Measurements from ENCODE around the gene DNASE1.
"Not testable (repeated sequence)": the region's sequence is repeated elsewhere in the genome, so short reads cannot be mapped to it uniquely, and the experiment has no call there.

DNASE1 gene, protein sequence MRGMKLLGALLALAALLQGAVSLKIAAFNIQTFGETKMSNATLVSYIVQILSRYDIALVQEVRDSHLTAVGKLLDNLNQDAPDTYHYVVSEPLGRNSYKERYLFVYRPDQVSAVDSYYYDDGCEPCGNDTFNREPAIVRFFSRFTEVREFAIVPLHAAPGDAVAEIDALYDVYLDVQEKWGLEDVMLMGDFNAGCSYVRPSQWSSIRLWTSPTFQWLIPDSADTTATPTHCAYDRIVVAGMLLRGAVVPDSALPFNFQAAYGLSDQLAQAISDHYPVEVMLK

DNA sequence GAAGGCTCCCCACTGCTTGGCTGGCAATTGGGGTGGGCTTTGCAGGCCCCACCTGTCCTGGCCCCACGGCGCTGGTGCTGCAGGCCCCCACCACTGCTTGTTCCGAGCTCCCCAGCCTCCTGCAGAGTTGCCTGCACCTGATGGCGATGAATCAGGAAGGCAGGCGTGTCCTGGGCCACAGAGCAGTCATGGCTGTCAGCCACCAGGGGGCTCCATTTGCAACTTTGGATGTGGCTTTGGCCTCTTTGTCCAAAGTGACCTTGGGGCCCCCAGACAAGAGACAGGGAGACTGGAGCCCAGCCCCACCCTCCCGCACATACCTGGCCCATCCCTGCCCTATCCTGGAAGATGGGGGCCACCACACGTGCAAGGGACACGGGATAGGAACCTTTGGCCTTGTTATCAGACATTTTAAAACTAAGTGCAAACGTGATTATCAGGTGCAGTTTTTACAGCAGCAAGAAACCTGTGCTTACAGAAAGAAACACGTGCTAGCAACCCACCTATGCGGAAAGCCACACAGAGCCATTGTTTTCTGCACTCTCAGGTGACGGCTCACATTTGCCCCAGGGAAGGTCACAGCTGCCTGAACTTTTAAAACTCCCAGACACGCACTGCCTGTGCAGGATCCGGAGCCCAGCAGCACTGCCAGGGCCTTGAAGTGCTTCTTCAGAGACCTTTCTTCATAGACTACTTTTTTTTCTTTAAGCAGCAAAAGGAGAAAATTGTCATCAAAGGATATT lies at the start of gene DNASE1:
DNASE1 (plus strand) TSS at position 443 of the 743 bp plus-strand sequence. CDS start 683 bp downstream, outside the sequence.
- DNase-seq (ENCODE audit: low spot score) = peak; percentile 71

DNA sequence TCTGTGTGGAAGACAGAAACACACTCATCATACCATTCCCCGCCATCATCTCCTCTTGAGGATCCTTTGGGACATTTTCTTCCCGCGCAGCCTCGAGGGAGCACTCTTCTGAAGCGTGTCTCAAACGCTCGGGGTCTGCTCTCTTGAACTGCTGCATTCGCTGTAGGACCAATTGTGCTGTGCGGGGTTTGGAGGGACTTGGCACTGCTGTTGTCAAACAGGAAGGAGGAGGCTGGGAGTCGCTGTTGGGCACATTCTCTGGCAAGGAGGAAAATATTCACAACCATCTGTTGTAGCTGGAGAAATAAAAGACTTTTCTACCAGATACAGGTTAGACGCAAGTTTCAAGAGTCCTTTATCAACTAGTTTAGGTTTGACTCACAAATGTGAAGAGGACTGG lies 48.0 kb upstream of the DNASE1 start:
- no peak for DNase-seq (ENCODE audit: low spot score)

DNA sequence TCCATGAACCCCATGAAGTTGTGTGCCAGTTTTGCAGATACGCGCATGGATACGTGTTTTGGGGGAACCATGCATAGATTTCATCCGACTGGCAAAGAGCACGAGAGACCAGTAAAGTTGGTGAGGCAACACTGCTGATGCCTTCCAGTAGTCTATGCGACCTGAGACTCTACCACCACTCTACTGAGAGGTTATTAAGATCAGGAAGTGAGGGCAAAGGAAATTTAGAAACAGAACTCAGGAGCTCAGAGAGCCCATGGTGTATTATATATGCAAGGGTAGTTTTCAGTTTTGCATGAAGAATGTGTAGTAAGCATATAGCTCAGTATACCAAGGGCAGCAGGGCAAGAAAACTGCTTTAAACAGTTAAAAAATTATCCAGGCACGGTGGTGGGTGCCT lies 47.3 kb upstream of the DNASE1 start:
- DNase-seq (ENCODE audit: low spot score) = no peak

DNA sequence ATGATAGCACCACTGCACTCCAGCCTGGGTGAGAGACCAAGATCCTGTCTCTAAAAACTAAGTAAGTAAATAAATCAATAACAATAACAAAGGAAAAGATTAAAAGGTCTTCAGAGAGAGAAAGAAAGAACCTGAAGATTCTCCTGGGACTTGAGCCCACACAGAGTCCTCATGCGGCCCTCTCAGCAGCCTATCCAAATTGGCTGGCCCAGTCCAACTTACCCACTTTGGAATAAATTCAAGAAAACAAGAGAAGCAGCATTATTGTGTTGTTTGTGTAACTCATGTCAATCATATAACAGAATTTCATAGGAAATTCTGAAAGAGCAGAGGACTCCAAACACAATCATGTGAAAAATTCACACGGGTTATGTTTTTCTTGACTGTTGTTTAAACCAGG lies 46.9 kb upstream of the DNASE1 start:
- no peak for DNase-seq (ENCODE audit: low spot score)

DNA sequence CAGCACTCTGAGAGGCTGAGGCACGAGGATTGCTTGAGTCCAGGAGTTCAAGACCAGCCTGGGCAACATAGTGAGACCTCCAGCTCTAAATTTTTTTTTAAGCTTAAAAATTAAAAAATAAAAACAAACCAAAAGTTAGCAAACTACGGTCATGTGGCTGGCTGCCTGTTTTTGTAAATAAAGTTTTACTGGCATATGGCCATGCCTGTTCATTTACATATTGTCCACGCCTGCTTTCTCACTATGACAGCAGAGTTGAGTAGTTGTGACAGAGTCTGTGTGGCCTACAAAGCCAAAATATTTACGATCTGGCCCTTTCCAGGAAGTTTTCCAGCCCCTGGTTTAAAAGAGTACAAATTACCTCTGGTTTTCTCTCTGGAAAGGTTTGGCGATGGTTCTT lies 46.4 kb upstream of the DNASE1 start:
- DNase-seq (ENCODE audit: low spot score) = no peak

DNA sequence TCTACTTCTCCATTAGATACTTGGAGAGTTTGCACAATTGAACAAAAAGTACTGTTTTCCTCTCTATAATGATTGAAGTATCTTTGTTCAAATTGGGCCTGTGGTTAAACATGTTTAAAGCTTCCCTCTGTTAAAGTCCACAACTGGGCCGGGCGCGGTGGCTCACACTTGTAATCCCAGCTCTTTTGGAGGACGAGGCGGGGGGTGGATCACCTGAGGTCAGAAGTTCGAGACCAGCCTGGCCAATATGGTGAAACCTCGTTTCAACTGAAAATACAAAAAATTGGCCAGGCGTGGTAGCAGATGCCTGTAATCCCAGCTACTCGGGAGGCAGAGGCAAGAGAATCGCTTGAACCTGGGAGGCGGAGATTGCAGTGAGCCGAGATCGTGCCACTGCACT lies 45.5 kb upstream of the DNASE1 start:
- DNase-seq (ENCODE audit: low spot score) = not testable (repeated sequence)

DNA sequence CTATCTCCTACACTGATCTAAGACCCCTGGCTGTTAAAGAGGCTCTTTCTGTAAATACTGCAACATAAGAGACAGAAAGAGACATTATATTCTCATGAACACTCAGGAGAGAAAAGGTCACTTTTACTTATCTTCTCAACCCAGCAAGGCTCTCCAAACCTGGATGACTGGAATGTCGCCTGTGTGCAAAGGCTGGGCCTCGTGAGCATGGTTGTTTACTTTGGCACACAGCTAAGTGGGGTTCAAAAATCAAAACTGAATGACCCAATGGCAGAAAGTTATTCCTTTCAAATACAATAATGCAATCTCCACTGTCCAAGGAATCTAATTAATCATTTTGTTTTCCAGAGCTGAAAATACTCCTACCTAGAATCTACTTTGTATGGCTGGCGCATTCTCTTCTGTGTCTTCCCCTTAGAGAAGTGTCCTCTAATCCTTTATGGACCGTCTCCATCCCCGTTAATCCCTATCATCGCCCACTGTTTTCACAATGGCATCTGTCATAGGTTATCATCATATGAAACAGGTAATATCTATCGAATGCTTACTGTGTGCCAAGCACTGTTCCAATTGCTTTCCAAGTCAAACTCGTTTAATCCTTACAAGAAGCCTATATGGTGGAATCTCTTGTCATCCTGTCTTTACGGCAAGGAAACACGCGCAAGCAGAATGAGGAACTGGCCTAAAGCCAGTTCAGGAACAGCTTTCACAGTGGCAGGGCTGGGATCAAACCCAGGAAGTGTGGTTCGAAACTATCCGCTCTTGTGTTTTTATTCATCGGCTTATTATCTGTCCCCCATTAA lies 44.4 kb upstream of the DNASE1 start:
- DNase-seq (ENCODE audit: low spot score) = no peak

DNA sequence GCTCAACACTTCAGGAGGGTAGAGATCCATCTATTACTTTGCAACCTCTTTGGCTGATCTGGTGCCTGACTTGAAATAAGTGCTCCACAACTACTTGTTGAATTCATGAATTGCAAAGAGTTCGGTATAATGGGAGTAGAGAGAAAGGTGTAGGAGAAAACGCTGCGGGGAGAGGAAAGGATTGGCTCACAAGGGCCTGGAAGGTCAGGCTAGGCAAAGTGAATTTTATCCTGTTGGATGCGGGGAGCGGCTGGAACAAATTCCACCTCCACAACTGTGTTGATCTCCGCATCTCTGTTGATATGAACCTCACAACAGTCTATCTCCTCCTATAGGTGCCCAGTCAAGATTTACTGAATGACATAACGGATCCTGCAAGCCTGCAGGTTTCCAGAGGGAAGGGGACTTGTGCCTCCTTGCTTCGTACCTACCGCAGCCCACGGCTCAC lies 43.8 kb upstream of the DNASE1 start:
- DNase-seq (ENCODE audit: low spot score) = no peak

DNA sequence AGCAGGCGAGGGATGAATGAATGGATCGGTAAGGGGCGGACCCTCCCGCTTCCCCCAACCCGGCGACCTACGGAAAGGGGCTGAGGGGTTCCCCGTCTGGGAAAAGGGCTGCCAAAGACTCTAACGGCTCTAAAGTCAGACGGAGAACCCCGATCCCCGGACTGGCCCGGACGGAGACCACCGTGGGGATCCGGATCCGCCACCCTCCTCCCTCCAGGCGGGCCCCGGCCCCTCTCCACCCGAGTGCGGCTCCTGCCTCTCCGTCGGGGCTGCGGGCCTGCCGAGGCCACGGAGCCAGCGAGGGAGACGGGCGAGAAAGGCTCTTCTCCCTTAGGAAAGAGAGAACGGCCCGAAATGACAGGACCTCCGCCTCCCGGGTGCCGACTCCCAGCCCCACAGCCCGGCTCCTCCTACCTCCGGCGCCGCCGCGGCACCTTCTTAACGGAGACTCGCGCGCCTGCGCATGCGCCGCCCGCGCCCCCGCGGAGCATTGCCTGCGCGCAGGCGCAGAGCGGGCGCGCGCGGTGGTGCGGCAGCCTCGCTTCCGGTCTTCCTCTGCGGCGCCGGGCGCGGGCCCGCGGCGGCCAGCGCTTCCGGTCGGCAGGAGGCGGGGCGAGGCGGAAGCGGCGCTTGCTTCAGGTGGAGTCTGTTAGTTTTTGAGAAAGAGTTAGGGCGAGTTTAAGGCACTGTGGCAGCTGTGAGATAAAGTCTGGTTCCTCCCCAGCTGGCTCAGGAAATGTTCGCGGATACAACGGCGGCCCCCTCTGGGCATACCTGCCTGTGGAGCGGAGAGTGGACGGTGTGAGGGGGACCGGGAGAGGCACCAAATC lies 43.1 kb upstream of the DNASE1 start, which contains the start of gene SLX4:
SLX4 (minus strand) TSS at position 461 of the 830 bp plus-strand sequence. CDS start 2,642 bp downstream, outside the sequence.
- peak; percentile 100 for DNase-seq (ENCODE audit: low spot score)

DNA sequence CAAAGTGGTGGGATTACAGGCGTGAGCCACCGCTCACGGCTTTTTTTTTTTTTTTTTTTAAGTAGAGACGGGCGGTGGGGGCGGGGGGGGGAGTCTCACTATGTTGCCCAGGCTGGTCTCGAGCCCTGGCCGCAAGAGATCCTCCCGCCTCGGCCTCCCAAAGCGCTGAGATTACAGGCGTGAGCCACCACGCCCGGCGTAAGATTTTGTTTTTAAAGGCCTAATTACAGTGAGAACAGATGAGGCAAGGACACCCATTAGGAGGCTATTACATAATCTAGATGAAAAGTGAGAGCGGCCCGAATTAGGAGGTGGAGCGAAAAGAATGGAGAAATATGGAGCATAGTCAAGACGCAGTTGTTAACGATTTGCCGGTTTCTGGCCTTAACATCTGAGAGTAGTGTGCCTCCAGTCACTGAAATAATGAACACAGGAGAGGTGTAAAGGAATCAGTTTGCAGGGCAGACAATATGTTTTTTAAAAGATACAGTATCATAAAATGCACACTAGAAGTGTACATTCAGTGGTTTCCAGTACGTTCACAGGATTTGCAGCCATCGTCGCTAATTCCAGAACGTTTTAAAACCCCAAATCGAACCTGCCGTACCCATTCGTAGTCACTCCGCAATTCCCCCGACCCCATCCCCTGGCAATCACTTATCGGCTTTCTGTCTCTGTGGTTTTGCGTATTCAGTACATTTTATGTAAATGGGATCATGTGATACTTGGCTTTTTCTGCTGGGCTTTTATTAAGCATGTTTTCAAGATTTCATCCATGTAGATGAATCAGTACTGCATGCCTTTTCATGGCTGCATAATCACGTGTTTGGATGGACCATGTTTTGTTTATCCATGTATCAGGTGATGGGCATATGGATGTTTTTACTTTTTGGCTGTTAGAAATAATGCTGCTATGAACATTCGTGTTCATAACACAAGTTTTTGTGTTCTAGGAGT lies 41.7 kb upstream of the DNASE1 start:
- DNase-seq (ENCODE audit: low spot score) = no peak

DNA sequence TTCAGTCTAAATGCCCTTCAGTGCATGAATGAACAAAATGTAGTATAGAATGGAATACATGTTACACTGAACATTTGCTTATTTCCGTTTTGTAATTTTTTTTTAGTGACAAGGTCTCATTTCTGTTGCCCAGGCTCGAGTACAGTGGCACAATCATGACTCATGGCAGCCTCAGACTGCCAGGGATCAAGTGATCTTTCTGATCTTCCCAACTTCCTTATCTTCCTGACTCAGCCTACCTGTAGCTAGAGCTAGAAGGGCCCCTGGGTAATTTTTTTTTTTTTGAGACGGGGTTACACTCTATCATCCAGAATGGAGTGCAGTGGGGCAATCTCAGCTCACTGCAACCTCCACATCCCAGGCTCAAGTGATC lies 35.7 kb upstream of the DNASE1 start:
- no peak for DNase-seq (ENCODE audit: low spot score)

DNA sequence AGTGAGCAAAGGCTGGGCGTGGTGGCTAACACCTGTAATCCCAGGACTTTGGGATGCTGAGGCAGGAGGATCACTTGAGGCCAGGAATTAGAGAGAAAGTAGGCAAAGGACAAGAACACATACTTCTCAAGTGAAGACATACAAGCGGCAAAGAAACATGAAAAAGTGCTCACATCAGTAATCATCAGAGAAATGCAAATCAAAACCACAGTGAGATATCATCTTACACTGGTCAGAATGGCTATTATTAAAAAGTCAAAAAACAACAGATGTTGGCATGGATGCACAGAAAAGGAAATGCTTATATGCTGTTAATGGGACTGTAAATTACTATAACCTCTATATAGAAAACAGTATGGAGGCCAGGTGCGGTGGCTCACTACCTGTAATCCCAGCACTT lies 30.8 kb upstream of the DNASE1 start:
- no peak for DNase-seq (ENCODE audit: low spot score)

DNA sequence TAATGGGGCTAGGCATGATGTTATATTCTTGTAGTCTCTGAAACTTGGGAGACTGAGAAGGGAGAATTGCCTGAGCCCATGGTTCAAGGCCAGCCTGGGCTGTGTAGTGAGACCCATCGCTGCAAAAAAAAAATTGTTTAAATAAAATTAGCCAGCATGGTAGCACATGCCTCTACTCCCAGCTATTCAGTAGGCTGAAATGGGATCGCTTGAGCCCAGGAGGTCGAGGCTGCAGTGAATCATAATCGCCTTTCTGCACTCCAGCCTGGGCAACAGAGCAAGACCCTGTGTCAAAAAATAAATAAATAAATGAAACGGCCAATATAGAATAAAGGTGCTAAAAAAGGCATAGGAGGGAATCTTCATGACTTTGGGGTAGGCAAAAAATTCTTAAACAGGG lies 29.2 kb upstream of the DNASE1 start:
- DNase-seq (ENCODE audit: low spot score) = no peak

DNA sequence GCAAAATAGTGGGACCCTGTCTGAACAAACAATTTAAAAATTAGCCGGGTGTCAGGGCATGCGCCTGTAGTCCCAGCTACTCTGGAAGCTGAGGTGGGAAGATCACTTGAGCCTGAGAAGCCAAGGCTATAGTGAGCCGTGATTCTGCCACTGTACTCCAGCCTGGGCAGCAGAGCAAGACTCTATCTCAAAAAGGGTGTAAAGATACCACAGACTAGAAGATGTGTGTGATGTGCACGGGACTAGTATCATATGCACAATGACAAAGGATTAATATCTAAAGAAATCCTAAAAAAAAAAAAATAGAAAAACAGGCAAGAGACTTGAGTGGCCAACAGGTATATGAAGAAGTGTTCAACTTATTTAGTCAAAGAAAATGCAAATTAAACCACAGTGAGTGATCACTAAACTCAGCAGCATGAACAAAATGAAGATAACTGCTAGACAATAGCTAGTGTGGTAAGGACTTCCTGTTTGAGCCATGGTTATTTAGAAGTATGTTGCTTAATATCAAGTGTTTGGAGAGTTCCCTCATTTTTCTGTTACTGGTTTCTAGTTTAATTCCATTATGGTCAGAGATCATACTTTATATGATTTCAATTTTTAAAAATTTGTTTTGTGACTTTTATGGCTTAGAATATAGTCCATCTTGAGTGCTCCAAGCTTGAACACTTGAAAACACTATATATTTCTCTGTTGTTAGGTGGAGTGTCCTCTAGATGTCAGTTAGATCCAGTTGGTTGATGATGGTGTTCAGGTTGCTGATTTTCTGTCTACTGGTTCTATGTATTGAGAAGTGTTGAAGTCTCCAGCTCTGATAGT lies 28.4 kb upstream of the DNASE1 start:
- peak; percentile 46 for DNase-seq (ENCODE audit: low spot score)

DNA sequence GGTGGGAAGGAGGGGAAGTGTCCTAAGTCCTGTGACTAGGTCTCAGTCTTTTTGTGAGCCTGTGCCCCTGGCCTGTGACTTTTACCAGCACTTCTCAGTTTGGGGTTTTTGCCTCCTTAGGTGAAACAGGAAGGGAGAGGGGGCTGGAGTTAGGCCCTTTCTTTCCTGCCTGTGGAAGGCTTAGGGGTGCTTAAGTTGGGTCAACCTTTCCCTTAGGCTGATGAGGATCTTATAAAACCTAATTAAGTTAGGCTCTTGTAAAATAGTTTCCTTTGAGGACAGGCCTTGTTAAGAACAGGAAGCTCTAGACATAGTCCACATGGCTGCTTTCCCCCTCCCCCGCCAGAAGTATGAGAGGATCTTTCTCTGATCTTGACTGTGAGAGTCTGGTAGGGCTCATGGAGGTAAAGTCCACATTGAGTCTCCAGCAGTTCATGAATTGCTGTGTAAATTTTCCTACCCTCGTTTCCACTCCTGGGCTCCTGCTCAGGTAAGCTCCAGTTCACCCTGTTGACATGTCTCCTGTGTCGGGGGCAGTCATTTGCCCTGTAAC lies 17.0 kb upstream of the DNASE1 start:
- no peak for DNase-seq (ENCODE audit: low spot score)

DNA sequence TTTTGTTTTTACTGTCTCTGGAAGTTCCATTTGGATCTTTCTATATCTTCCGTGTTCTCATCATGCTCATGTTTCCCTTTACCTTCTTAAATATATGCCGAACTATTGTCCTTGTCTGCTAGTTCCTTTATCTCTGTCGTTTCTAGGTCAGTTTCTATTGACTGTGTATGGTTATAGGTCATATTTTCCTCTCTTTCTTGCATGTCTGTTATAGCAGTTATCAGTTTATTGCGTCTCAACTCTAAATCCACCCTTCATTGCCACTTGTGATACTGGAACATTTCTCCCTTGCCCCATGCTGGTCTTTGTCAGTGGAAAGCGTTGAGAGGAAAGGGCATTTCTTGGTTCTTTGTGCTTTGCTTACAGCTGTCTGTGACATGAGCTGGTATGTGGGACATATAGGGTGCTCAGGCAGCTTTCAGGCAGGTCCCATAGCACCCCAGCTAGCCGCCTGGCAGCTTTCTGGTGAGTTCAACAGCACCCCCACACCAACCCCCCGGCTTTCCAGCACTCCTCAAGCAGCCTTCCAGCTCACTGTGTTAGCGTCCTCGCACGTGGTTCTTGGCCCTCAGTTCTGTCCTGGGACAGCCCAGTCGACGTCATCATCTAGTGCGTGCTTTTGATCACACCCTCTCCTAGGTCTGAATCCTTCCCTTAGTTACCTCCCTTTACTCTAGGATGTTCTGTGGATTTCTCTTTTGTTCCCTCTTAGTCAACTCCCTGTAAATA lies 15.4 kb upstream of the DNASE1 start:
- DNase-seq (ENCODE audit: low spot score) = no peak

DNA sequence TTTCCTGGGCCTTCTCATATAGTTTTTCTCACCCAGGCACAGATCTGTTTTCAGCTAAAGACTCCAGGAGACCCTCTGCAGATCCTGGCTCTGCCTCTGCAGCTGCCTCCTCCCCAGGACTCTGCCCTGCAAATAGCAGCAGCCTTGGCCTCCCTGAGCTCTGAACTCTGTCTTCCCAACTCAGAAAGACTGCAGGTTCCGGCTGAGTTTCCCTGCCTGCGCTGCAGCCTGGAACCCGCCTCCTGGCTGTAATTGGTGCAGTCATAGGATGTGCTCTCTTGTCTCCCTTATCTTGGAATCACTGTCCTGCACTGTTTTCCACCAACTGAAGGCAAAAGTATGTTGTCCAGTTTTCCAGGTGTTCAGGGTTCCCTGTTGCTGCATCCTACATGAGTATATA lies 14.3 kb upstream of the DNASE1 start:
- DNase-seq (ENCODE audit: low spot score) = no peak

DNA sequence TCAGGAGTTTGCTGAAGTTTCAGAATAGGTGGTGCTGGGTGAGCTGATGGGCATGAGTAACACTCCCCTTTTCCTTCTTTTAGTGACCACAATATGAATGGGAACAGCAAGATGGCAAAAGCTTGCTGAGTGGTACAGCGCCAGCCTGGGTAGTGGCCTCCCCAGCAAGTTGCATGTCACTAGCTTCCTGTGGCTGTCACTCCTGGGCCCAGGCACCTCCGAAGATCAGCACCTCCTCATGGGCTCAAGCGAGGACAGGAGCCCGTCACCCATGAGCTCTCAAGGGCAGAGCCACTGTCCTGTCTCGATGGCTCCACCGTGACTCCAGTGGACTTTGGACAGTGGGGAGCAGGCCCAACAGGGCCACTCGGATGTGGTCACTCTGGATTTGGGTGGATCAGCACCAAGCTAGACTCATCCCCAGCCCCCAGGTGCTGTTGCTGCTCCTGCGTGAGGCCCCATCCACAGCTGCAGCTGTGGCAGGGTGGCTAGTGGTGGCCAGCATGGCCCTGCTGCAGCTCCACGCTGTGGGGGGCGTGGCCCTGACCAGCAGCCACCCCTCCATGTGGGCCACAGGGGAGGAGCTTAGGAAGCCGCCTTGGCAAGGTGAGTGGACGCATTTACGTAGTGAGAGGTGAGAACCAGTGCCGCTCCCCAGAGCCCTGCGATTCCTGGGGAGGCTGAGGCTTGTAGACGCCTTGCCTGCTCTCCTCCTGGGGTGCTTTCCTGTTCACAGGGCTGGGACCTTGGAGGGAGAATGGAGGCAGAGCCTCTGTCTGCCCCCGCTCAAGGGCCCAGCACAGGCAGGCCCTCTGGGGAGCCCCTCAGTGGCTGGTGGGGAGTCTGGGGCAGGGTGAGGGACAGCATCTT lies 13.6 kb upstream of the DNASE1 start:
- DNase-seq (ENCODE audit: low spot score) = peak; percentile 2

Measured in GM03348 (cell line).